Endodermal cell (in vitro differentiated cells): ENCODE measurements around the gene ERFL. TPM values are rescaled to one million over a fixed set of nuclear protein-coding genes. Genes with fewer than 3 reads are reported as not detected.

ENCODE experiments used
- DNase-seq: peaks from one replicate; pipeline ENCODE4 v3.0.0-alpha.2; 2017
- H3K27ac ChIP-seq: 2 replicates; pipeline ENCODE4 v1.5.1; 2013; ENCODE audit warnings: mild to moderate bottlenecking, low read depth, low read length, moderate library complexity
- H3K27me3 ChIP-seq: 2 replicates; pipeline ENCODE4 v1.6.1; 2013; ENCODE audit warnings: mild to moderate bottlenecking, low read length, moderate library complexity; ENCODE audit not compliant: insufficient read depth, control insufficient read depth, poor library complexity, severe bottlenecking
- H3K36me3 ChIP-seq: 2 replicates; pipeline ENCODE4 v1.7.0; 2013; ENCODE audit warnings: mild to moderate bottlenecking, low read length, moderate library complexity; ENCODE audit not compliant: control insufficient read depth, insufficient read depth
- H3K4me1 ChIP-seq: one replicate; pipeline ENCODE4 v1.7.0; 2013; ENCODE audit warnings: low read length; ENCODE audit not compliant: control insufficient read depth, insufficient read depth
- H3K4me3 ChIP-seq: 2 replicates; pipeline ENCODE4 v1.5.1; 2013; ENCODE audit warnings: mild to moderate bottlenecking, low read length, moderate library complexity
- H3K9ac ChIP-seq: 2 replicates; pipeline ENCODE4 v1.6.1; 2013; ENCODE audit warnings: mild to moderate bottlenecking, low read length, moderate library complexity; ENCODE audit not compliant: poor library complexity, severe bottlenecking; ENCODE audit errors: extremely low read depth
- H3K9me3 ChIP-seq: 2 replicates; pipeline ENCODE4 v1.6.1; 2013; ENCODE audit warnings: mild to moderate bottlenecking, low read length, moderate library complexity; ENCODE audit not compliant: control insufficient read depth
- H3K27ac Mint-ChIP-seq: 2 replicates; pipeline ENCODE4 v1.8.0; 2020; ENCODE audit warnings: mixed read lengths
- H3K27me3 Mint-ChIP-seq: 2 replicates; pipeline ENCODE4 v1.8.0; 2021; ENCODE audit warnings: mild to moderate bottlenecking, mixed read lengths; ENCODE audit not compliant: insufficient read depth
- H3K36me3 Mint-ChIP-seq: 2 replicates; pipeline ENCODE4 v1.8.0; 2020; ENCODE audit warnings: low read depth, mixed read lengths
- H3K4me1 Mint-ChIP-seq: 2 replicates; pipeline ENCODE4 v1.8.0; 2020; ENCODE audit warnings: mixed read lengths
- H3K4me3 Mint-ChIP-seq: 2 replicates; pipeline ENCODE4 v1.8.0; 2020; ENCODE audit warnings: mild to moderate bottlenecking, moderate library complexity, mixed read lengths
- H3K9me3 Mint-ChIP-seq: 2 replicates; pipeline ENCODE4 v1.8.0; 2020; ENCODE audit warnings: mild to moderate bottlenecking, mixed read lengths
- CTCF ChIP-seq: fragments of 200-600 bp; sonication (generic); conservative IDR thresholded peaks from 2 replicates; pipeline ENCODE4 v1.5.0; 2021; ENCODE audit warnings: antibody characterized with exemption, mild to moderate bottlenecking
- WGBS, 2 experiments: methylation state at CpG; one replicate each; pipeline versions ENCODE4 v1.1.5 to v1.1.7; 2013; ENCODE audit warnings: missing lambda C conversion rate in 2 of 2, mixed read lengths in 1 of 2; ENCODE audit not compliant: insufficient coverage in 1 of 2, insufficient read length in 1 of 2; 5-methylcytosine and 5-hydroxymethylcytosine counted together
- total RNA-seq, 2 donors: library from RNA; stranded (reverse); fragmentation: NEBNext Ultra II Directional in 1 of 2; extraction: Animal tissue kit (Norgen Biotek cat#: 25700) in 1 of 2; gene quantifications; 2 replicates in 1 of 2; 3 replicates in 1 of 2; pipeline ENCODE4 v1.2.1, GENCODE V29; 2021

The ERFL gene
- total RNA-seq, 2 donors from 2014 or later, result 0.13 to 0.53 TPM

- Mint-ChIP-seq H3K4me1 (peaks cover 9% of the 10 kb centered on the region), H3K4me3 (no peak overlapping the region), H3K9me3 (no peaks in the 10 kb centered on the region), H3K27me3 (peaks cover 26% of the 10 kb centered on the region), H3K27ac (no peak overlapping the region), H3K36me3 (no peaks in the 10 kb centered on the region)
- no peak for TF ChIP-seq CTCF
- WGBS, 2 experiments, result 81 to 82% methylated on average over 6 of the region's 6 CpGs
- Histone ChIP-seq H3K4me1 (no peaks in the 10 kb centered on the region), H3K9me3 (no peaks in the 10 kb centered on the region), H3K27ac (no peak overlapping the region), H3K9ac (no peak overlapping the region), H3K36me3 (no peaks in the 10 kb centered on the region), H3K27me3 (peaks cover 100% of the 10 kb centered on the region), H3K4me3 (no peak overlapping the region)
- DNase-seq, result no peak
Observed at GRCh38 chr19:41918095-41918494, 10.2 kb downstream of the ERFL start.

DNA sequence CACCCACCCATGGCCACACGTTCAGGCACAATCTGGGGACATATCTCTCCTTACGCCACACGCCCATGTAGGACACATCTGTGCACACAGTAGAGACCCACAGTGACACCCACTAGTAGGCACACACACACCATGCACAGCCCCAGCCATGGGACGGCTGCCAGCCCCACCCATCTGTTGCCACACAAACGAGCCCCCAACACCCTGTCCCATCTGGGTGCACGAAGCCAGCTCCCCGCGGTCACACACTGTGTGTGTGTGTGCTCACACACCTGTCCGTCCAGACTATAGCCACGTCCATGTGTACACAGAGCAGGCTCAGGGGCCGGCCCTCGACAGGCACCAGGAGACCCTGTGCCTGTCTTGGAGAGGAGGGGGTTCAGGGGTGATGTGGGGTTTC lies 10.6 kb downstream of the ERFL start:
- H3K27ac Mint-ChIP-seq, result no peak overlapping the region
- TF ChIP-seq CTCF, result no peak
- no peak for DNase-seq
- peaks cover 9% of the 10 kb centered on the region for H3K4me1 Mint-ChIP-seq
- H3K4me1 ChIP-seq, result no peaks in the 10 kb centered on the region
- H3K4me3 ChIP-seq, result no peak overlapping the region
- H3K4me3 Mint-ChIP-seq, result no peak overlapping the region
- H3K27me3 Mint-ChIP-seq, result peaks cover 26% of the 10 kb centered on the region
- H3K36me3 Mint-ChIP-seq, result no peaks in the 10 kb centered on the region
- H3K9me3 Mint-ChIP-seq, result no peaks in the 10 kb centered on the region
- H3K9me3 ChIP-seq, result no peaks in the 10 kb centered on the region
- H3K9ac ChIP-seq, result no peak overlapping the region
- H3K27me3 ChIP-seq, result peaks cover 99% of the 10 kb centered on the region
- no peaks in the 10 kb centered on the region for H3K36me3 ChIP-seq
- no peak overlapping the region for H3K27ac ChIP-seq
- WGBS, 2 experiments, result 79% methylated on average over 12 of the region's 12 CpGs; no CpG with 5 or more reads in 1 of the 2 experiments

GRCh38 chr19:41915776-41916414 lies 12.4 kb downstream of the ERFL start:
- Histone ChIP-seq H3K36me3 (no peaks in the 10 kb centered on the region), H3K27ac (no peak overlapping the region), H3K4me3 (no peak overlapping the region), H3K4me1 (no peaks in the 10 kb centered on the region), H3K27me3 (peaks cover 99% of the 10 kb centered on the region), H3K9me3 (no peaks in the 10 kb centered on the region), H3K9ac (no peak overlapping the region)
- no peaks in the 10 kb centered on the region for H3K36me3 Mint-ChIP-seq
- no peak for DNase-seq
- no peaks in the 10 kb centered on the region for H3K4me1 Mint-ChIP-seq
- no peak for TF ChIP-seq CTCF
- no peak overlapping the region for H3K27ac Mint-ChIP-seq
- no peak overlapping the region for H3K4me3 Mint-ChIP-seq
- peaks cover 36% of the 10 kb centered on the region for H3K27me3 Mint-ChIP-seq
- no peaks in the 10 kb centered on the region for H3K9me3 Mint-ChIP-seq
- 57 to 66% methylated on average over 4 to 23 of the region's 27 CpGs for WGBS, 2 experiments
